Measurements from ENCODE around the gene TMEM63B. TPM values are rescaled to one million over a fixed set of nuclear protein-coding genes. Genes with fewer than 3 reads are reported as not detected.
A peak's percentile ranks its signal among the peaks of the same experiment; 100 is the strongest.

The TMEM63B gene
- total and polyA plus RNA-seq, 11 donors, result 26.2 to 52.9 (median 41.2) TPM

- peaks cover 0 to 27% (median 15%) of the 10 kb centered on the region in 12 donors for H3K4me1 ChIP-seq
- H3K9me3 ChIP-seq, result no peaks in the 10 kb centered on the region
- DNase-seq, result no peak
- WGBS, 4 donors, result 84 to 90% (median 87%) methylated on average over 9 of the region's 9 CpGs
- TF ChIP-seq, protein P1, sequence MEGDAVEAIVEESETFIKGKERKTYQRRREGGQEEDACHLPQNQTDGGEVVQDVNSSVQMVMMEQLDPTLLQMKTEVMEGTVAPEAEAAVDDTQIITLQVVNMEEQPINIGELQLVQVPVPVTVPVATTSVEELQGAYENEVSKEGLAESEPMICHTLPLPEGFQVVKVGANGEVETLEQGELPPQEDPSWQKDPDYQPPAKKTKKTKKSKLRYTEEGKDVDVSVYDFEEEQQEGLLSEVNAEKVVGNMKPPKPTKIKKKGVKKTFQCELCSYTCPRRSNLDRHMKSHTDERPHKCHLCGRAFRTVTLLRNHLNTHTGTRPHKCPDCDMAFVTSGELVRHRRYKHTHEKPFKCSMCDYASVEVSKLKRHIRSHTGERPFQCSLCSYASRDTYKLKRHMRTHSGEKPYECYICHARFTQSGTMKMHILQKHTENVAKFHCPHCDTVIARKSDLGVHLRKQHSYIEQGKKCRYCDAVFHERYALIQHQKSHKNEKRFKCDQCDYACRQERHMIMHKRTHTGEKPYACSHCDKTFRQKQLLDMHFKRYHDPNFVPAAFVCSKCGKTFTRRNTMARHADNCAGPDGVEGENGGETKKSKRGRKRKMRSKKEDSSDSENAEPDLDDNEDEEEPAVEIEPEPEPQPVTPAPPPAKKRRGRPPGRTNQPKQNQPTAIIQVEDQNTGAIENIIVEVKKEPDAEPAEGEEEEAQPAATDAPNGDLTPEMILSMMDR (IDR thresholded peaks at IDR 0.05), result no peak
- TF ChIP-seq POLR2A (IDR thresholded peaks at IDR 0.05), result no peak
- ATAC-seq, result peak in 1 of 4 donors; percentile 20
- peak overlapping the region in 8 of 12 donors; percentile 25 to 75 (median 46) for H3K27ac ChIP-seq
- no peaks in the 10 kb centered on the region for H3K36me3 ChIP-seq
- intact Hi-C loops (cut with DNase I), result loop anchor here in 5 of 10 donors (5.0 to 10.0 kb wide), 4 partner anchors 34 to 156 kb away; partner anchors contain the start of genes MYMX (in 2 of the 5) and SLC29A1 (in 1 of the 5)
- no peaks in the 10 kb centered on the region for H3K27me3 ChIP-seq
- H3K4me3 ChIP-seq, result no peak overlapping the region
Observed at GRCh38 chr6:44178424-44179071, 51.2 kb downstream of the TMEM63B start.

DNA sequence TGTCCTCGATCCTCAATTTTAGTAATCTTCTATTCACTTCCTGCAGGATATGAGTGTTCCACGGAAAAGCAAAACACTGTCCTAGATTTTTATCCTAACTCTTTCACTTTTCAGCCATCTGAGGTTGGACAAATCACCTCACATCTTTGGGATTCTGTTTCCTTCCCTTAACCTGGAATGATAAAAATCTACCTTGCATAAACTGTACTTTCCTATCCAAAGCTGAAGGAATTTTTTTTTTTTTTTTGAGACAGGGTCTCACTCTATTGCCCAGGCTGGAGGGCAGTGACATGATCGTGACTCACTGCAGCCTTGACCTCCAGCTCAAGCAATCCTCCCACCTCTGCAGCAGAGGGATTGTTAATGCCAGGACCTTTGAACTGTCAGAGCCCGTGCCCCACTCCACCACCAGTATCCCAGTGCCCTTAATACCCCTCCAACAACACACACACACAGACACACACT lies 51.8 kb downstream of the TMEM63B start:
- intact Hi-C loops (cut with DNase I), result loop anchor here in 5 of 10 donors (5.0 to 10.0 kb wide), 4 partner anchors 33 to 156 kb away; partner anchors contain the start of genes MYMX (in 2 of the 5) and SLC29A1 (in 1 of the 5)
- H3K27ac ChIP-seq, result peak overlapping the region in 6 of 12 donors; percentile 25 to 62 (median 39)
- no peaks in the 10 kb centered on the region for H3K27me3 ChIP-seq
- DNase-seq, result no peak
- TF ChIP-seq POLR2A (IDR thresholded peaks at IDR 0.05), result no peak
- TF ChIP-seq, protein P1 (IDR thresholded peaks at IDR 0.05), result no peak
- WGBS, 4 donors, result 55 to 65% (median 62%) methylated on average over 4 of the region's 4 CpGs
- H3K36me3 ChIP-seq, result no peaks in the 10 kb centered on the region
- H3K9me3 ChIP-seq, result no peaks in the 10 kb centered on the region
- no peak for ATAC-seq
- no peak overlapping the region for H3K4me3 ChIP-seq
- peaks cover 0 to 27% (median 15%) of the 10 kb centered on the region in 12 donors for H3K4me1 ChIP-seq

DNA sequence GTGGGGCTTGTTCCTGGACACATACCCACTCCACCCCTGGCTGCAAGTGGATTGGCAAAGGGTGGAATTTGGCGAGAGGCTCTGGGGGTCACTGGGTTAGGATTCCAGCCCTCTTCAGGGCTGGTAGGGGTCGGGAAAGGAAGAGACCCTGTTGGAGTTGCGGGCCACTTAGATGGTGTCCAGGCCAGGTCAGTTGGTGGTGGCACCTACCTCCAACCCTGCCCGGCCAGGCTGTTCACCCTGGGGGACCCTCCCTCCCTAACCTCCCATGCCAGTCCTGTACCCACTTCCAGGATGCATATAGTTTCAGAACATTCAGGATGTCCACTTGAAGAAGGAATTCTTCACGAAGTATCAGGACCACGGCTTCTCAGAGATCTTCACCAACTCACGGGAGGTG lies 52.3 kb downstream of the TMEM63B start:
- ATAC-seq (no peak), DNase-seq (no peak)
- Histone ChIP-seq H3K9me3 (no peaks in the 10 kb centered on the region), H3K27ac (peak overlapping the region in 1 of 12 donors; percentile 25), H3K36me3 (no peaks in the 10 kb centered on the region), H3K4me1 (peaks cover 0 to 27% (median 15%) of the 10 kb centered on the region in 12 donors), H3K4me3 (no peak overlapping the region), H3K27me3 (no peaks in the 10 kb centered on the region)
- WGBS, 4 donors, result 86 to 96% (median 95%) methylated on average over 6 to 7 of the region's 7 CpGs
- TF ChIP-seq, protein P1 (IDR thresholded peaks at IDR 0.05), result no peak
- TF ChIP-seq POLR2A (IDR thresholded peaks at IDR 0.05), result no peak
- intact Hi-C loops (cut with DNase I), result loop anchor here in 5 of 10 donors (5.0 to 10.0 kb wide), 4 partner anchors 33 to 155 kb away; partner anchors contain the start of genes MYMX (in 2 of the 5) and SLC29A1 (in 1 of the 5)

DNA sequence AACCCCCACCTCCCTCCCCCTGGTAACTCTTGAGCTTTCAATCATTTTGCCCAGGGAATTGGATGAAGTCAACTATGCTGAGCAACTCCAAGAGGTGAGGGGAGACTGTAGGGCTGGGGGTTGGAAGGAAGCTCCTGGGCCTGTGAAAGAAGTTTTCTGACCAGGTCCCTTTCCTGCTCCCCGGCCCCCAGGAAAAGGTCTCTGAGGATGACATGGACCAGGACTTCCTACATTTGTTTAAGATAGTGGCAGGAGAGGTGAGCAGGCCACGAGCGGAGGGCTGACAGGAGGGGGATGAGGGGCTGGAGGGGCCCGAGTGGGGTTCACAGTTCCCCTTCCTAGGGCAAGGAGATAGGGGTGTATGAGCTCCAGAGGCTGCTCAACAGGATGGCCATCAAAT lies 53.1 kb downstream of the TMEM63B start:
- 74 to 87% (median 76%) methylated on average over 4 of the region's 4 CpGs for WGBS, 4 donors
- Histone ChIP-seq H3K27ac (no peak overlapping the region), H3K4me3 (no peak overlapping the region), H3K36me3 (no peaks in the 10 kb centered on the region), H3K4me1 (peaks cover 0 to 27% (median 15%) of the 10 kb centered on the region in 12 donors), H3K9me3 (no peaks in the 10 kb centered on the region), H3K27me3 (no peaks in the 10 kb centered on the region)
- ATAC-seq (no peak), DNase-seq (no peak)
- TF ChIP-seq, protein P1 (IDR thresholded peaks at IDR 0.05), result no peak
- TF ChIP-seq POLR2A (IDR thresholded peaks at IDR 0.05), result no peak
- intact Hi-C loops (cut with DNase I), result no loop called here

All from heart left ventricle (tissue), 16 donors.